KMS-11 (cell line): ENCODE results near the gene CRYGB.
"Not testable (repeated sequence)": the region's sequence is repeated elsewhere in the genome, so short reads cannot be mapped to it uniquely, and the experiment has no call there.

Experiments
- H2AFZ ChIP-seq: fragments of 200-600 bp; sonication (generic); 2 replicates; pipeline ENCODE4 v1.6.1; 2016; ENCODE audit warnings: antibody characterized with exemption, mixed run types, low read depth
- H3K27ac ChIP-seq: fragments of 200-600 bp; sonication (generic); 2 replicates; pipeline ENCODE4 v1.6.1; 2016; ENCODE audit warnings: mild to moderate bottlenecking, mixed run types
- H3K27me3 ChIP-seq: fragments of 200-600 bp; sonication (generic); 2 replicates; pipeline ENCODE4 v1.6.1; 2017; ENCODE audit warnings: mild to moderate bottlenecking, low read depth, mixed run types, moderate library complexity; ENCODE audit not compliant: insufficient read depth
- H3K36me3 ChIP-seq: fragments of 200-600 bp; sonication (generic); 2 replicates; pipeline ENCODE4 v1.6.1; 2017; ENCODE audit warnings: mild to moderate bottlenecking, mixed run types; ENCODE audit not compliant: insufficient read depth
- H3K4me1 ChIP-seq: fragments of 200-600 bp; sonication (generic); 2 replicates; pipeline ENCODE4 v1.6.1; 2016; ENCODE audit warnings: mild to moderate bottlenecking, low read depth, mixed run types; ENCODE audit not compliant: poor library complexity, severe bottlenecking
- H3K4me2 ChIP-seq: fragments of 200-600 bp; sonication (generic); 2 replicates; pipeline ENCODE4 v1.7.0; 2016; ENCODE audit warnings: mild to moderate bottlenecking, mixed run types
- H3K4me3 ChIP-seq: fragments of 200-600 bp; sonication (generic); IDR thresholded peaks from 2 replicates; pipeline ENCODE4 v1.6.1; 2017; ENCODE audit warnings: low read depth, low read length, mixed read lengths; ENCODE audit not compliant: insufficient read depth
- H3K79me2 ChIP-seq: fragments of 200-600 bp; sonication (generic); 2 replicates; pipeline ENCODE4 v1.6.1; 2016; ENCODE audit warnings: low read depth, mixed run types; ENCODE audit not compliant: insufficient read depth
- H3K9ac ChIP-seq: fragments of 200-600 bp; sonication (generic); 2 replicates; pipeline ENCODE4 v1.6.1; 2016; ENCODE audit warnings: mild to moderate bottlenecking, mixed run types
- H4K20me1 ChIP-seq: fragments of 200-600 bp; sonication (generic); 2 replicates; pipeline ENCODE4 v1.6.1; 2016; ENCODE audit warnings: mild to moderate bottlenecking, mixed run types; ENCODE audit not compliant: insufficient read depth
- TF ChIP-seq, protein P1 (sequence below): fragments of 200-600 bp; sonication (generic); conservative IDR thresholded peaks from 2 replicates; pipeline ENCODE4 v1.6.1; 2017; ENCODE audit warnings: low read depth, mild to moderate bottlenecking, antibody characterized with exemption, low read length, moderate library complexity, mixed read lengths

The CRYGB gene

DNA sequence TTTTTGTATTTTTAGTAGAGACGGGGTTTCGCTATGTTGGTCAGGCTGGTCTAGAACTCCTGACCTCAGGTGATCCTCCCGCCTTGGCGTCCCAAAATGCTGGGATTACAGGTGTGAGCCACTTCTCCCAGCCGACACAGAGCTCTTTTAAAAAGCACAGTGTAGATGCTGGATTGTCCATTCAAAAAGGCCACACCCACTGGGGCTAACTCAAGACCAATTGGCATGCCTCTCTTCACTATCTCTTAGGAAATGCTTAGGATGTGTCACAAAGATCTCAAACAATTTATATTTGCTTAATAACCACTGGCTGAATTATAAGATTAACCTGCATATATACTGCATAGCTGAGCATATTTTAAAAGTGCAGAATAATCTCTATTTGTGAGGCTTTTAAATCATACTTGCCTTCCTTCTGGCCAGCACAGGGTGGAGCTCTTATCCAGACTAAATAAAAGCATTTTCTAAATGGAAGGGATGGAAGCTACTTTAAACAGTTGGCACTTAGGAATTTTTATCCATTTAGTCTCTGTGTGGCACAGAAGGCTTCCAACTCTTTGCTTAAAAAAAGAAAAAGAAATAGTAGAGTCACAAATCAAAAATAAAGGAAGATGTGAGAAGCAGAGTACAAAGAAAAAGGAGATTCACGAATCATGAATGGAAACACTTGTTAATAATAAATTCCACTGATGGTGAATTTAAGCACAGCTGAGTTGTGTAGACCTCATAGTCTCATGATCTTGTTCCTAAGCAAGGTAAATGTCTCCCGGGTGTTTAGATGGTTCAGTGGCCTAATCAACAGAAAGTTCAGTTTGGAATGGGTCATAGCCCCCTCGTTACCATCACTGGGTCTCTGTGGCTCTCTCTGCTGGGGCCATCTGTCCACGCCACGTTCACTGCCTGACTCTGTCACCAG is 44.0 kb downstream of the CRYGB start:
- no peaks in the 10 kb centered on the region for H3K27me3 ChIP-seq
- no peaks in the 10 kb centered on the region for H3K36me3 ChIP-seq
- H3K4me2 ChIP-seq = no peak overlapping the region
- H2AFZ ChIP-seq = no peak overlapping the region
- no peak overlapping the region for H3K27ac ChIP-seq
- H3K4me3 ChIP-seq = no peak overlapping the region
- no peaks in the 10 kb centered on the region for H3K79me2 ChIP-seq
- H3K9ac ChIP-seq = no peak overlapping the region
- no peaks in the 10 kb centered on the region for H4K20me1 ChIP-seq
- TF ChIP-seq, protein P1, sequence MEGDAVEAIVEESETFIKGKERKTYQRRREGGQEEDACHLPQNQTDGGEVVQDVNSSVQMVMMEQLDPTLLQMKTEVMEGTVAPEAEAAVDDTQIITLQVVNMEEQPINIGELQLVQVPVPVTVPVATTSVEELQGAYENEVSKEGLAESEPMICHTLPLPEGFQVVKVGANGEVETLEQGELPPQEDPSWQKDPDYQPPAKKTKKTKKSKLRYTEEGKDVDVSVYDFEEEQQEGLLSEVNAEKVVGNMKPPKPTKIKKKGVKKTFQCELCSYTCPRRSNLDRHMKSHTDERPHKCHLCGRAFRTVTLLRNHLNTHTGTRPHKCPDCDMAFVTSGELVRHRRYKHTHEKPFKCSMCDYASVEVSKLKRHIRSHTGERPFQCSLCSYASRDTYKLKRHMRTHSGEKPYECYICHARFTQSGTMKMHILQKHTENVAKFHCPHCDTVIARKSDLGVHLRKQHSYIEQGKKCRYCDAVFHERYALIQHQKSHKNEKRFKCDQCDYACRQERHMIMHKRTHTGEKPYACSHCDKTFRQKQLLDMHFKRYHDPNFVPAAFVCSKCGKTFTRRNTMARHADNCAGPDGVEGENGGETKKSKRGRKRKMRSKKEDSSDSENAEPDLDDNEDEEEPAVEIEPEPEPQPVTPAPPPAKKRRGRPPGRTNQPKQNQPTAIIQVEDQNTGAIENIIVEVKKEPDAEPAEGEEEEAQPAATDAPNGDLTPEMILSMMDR = no peak
- no peaks in the 10 kb centered on the region for H3K4me1 ChIP-seq

DNA sequence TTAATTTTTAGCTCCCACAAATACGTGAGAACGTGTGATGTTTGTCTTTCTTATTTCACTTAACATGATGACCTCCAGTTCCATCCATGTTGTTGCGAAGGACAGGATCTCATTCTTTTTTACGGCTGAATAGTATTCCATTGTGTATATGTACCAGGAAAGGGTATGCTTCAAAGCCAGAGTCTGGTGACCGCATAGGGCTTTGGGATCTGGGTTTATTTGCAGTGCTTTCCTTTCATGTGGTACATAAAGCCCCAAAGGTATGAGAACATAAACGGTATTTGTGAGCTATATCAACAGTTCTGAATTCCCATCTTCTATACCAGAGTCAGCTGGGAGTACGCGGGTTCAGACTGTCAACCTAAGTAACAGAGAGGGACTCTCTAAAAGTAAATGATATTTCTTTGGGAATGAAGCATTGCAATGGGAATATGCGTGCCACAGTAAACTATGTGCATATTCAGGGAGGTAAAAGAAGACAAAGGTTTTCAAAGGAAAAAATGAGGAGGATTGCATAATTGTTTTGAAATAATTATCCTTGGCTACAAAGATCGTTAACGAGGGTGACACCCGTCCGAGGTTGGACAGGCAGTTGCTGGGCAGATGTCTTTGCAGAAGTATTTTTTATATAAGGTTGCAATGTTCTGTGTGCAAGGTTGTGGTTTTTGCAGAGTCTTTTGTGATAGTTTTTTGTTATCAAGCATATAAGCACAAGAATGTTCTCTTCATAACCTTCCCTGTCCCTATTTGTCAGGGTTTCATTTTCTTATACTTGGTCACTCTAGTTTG is 46.1 kb downstream of the CRYGB start:
- no peak overlapping the region for H3K9ac ChIP-seq
- no peaks in the 10 kb centered on the region for H3K79me2 ChIP-seq
- no peaks in the 10 kb centered on the region for H3K4me1 ChIP-seq
- TF ChIP-seq, protein P1 = no peak
- no peaks in the 10 kb centered on the region for H4K20me1 ChIP-seq
- H3K4me3 ChIP-seq = no peak overlapping the region
- H3K27ac ChIP-seq = no peak overlapping the region
- H2AFZ ChIP-seq = no peak overlapping the region
- no peaks in the 10 kb centered on the region for H3K36me3 ChIP-seq
- H3K27me3 ChIP-seq = no peaks in the 10 kb centered on the region
- no peak overlapping the region for H3K4me2 ChIP-seq

DNA sequence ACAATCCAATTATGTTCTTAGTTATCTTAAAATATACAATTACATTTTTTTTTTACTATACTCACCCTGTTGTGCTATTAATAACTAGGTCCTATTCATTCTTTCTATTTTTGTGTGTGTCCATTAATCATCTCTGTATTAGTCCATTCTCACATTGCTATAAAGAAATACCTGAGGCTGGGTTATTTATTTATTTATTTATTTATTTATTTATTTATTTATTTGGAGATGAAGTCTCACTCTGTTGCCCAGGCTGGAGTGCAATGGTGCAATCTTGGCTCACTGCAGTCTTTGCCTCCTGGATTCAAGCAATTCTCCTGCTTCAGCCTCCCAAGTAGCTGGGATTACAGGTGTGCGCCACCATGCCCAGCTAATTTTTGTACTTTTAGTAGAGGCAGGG is 47.3 kb downstream of the CRYGB start:
- H3K27ac ChIP-seq, H3K27me3 ChIP-seq, H3K4me2 ChIP-seq, H3K9ac ChIP-seq, H3K4me1 ChIP-seq, H3K36me3 ChIP-seq, H2AFZ ChIP-seq, H3K4me3 ChIP-seq, H3K79me2 ChIP-seq, H4K20me1 ChIP-seq: not testable (repeated sequence)

DNA sequence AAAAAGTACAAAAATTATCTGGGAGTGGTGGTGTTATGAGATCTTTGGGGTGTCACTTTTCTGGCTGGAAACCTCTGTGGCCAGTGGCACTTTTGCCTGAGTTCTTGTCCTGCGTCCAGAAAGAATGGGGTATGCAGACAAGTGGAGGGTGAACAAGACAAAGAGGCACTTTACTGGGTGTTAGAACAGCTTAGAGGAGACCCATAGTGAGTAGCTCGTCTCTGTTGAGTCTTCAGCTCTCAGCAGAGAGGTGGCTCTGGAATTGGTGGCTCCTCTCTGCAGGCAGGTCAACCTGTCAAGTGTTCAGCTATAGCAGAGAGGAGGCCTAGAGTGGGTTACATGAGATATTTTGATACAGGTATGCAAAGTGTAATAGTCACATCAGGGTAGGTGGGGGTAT is 47.7 kb downstream of the CRYGB start:
- no peaks in the 10 kb centered on the region for H3K4me1 ChIP-seq
- no peak overlapping the region for H2AFZ ChIP-seq
- H3K4me2 ChIP-seq = no peak overlapping the region
- no peaks in the 10 kb centered on the region for H3K79me2 ChIP-seq
- H3K36me3 ChIP-seq = no peaks in the 10 kb centered on the region
- no peak overlapping the region for H3K4me3 ChIP-seq
- TF ChIP-seq, protein P1 = no peak
- H3K9ac ChIP-seq = no peak overlapping the region
- no peaks in the 10 kb centered on the region for H4K20me1 ChIP-seq
- H3K27ac ChIP-seq = no peak overlapping the region
- H3K27me3 ChIP-seq = no peaks in the 10 kb centered on the region

DNA sequence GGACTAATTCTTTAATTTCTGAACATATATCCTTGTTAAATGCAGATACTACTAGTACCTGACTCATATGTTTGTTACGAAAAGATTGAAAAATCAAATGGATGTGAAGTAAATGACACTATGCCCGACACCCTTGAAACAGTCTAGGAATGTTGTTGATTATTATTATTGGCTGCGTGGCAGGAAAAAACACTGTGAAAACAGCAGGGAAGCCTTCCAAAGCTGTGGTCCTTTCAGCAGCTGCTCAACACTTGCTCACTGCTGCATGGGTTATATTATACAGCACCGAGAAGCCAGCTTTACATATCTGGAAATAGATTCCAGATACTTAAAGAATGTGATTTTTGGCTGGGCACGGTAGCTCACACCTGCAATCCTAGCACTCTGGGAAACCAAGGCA is 48.2 kb downstream of the CRYGB start:
- no peaks in the 10 kb centered on the region for H3K27me3 ChIP-seq
- no peaks in the 10 kb centered on the region for H3K36me3 ChIP-seq
- no peaks in the 10 kb centered on the region for H3K4me1 ChIP-seq
- H3K27ac ChIP-seq = no peak overlapping the region
- H3K9ac ChIP-seq = no peak overlapping the region
- H3K4me2 ChIP-seq = no peak overlapping the region
- H4K20me1 ChIP-seq = no peaks in the 10 kb centered on the region
- H3K4me3 ChIP-seq = no peak overlapping the region
- TF ChIP-seq, protein P1 = no peak
- H2AFZ ChIP-seq = no peak overlapping the region
- H3K79me2 ChIP-seq = no peaks in the 10 kb centered on the region
